Progenitor cell of endocrine pancreas (in vitro differentiated cells): ENCODE measurements around the gene MAGEH1. TPM values are rescaled to one million over a fixed set of nuclear protein-coding genes. Genes with fewer than 3 reads are reported as not detected.

Source experiments
- DNase-seq: peaks from one replicate; pipeline ENCODE4 v3.0.0; 2021; ENCODE audit warnings: low spot score; ENCODE audit not compliant: unreplicated experiment
- H3K27ac Mint-ChIP-seq: 2 replicates; pipeline ENCODE4 v1.8.0; 2021; ENCODE audit warnings: mild to moderate bottlenecking, moderate library complexity, mixed read lengths
- H3K27me3 Mint-ChIP-seq: 2 replicates; pipeline ENCODE4 v1.8.0; 2021; ENCODE audit warnings: mixed read lengths
- H3K36me3 Mint-ChIP-seq: 2 replicates; pipeline ENCODE4 v1.8.0; 2022; ENCODE audit warnings: mixed read lengths; ENCODE audit not compliant: insufficient read depth
- H3K4me1 Mint-ChIP-seq: 2 replicates; pipeline ENCODE4 v1.8.0; 2021; ENCODE audit warnings: low read depth, mixed read lengths
- H3K4me3 Mint-ChIP-seq: 2 replicates; pipeline ENCODE4 v1.8.0; 2021; ENCODE audit warnings: low read depth, mild to moderate bottlenecking, moderate library complexity, mixed read lengths
- H3K9me3 Mint-ChIP-seq: 2 replicates; pipeline ENCODE4 v1.8.0; 2021; ENCODE audit warnings: low read depth, mixed read lengths
- CTCF ChIP-seq: fragments of 200-600 bp; sonication (generic); IDR thresholded peaks from one replicate; pipeline ENCODE4 v1.5.0; 2021; ENCODE audit warnings: antibody characterized with exemption, mild to moderate bottlenecking; ENCODE audit not compliant: unreplicated experiment
- total RNA-seq: library from RNA; stranded (reverse); gene quantifications from 2 replicates; pipeline ENCODE4 v1.2.1, GENCODE V29; 2021

Gene MAGEH1
- total RNA-seq, 1 donor from 2014 or later, result 33.6 TPM

DNA sequence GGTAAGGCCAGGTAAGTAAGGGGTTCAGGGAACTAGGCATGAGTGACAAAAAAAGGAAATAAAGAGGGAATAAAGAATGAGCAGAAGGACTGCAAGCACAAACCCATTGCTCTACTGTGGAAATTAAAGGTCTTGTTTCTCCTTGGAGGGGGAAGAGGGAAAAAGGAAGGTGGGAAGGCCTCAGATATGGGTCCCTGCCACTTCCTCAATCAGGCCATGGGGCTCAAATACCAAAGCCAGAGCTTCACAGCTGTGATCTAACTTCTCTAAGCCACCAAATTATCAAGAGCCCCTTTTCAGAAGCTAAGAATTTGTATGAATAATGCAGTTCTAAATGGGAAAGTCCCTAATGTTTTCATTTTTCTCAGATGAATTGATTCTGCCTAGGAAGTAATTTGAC is 33.0 kb downstream of the MAGEH1 start:
- TF ChIP-seq CTCF, result no peak
- H3K9me3 Mint-ChIP-seq, result peaks cover 13% of the 10 kb centered on the region

GRCh38 chrX:55486736-55487135 is 34.8 kb downstream of the MAGEH1 start:
- DNase-seq, result no peak
- H3K27me3 Mint-ChIP-seq, result no peaks in the 10 kb centered on the region
- H3K4me3 Mint-ChIP-seq, result no peak overlapping the region
- peaks cover 13% of the 10 kb centered on the region for H3K9me3 Mint-ChIP-seq
- no peak for TF ChIP-seq CTCF
- no peaks in the 10 kb centered on the region for H3K4me1 Mint-ChIP-seq
- no peak overlapping the region for H3K27ac Mint-ChIP-seq
- H3K36me3 Mint-ChIP-seq, result peaks cover 2% of the 10 kb centered on the region

More for the DNA sequence above, 33.0 kb downstream of the MAGEH1 start:
- H3K4me1 Mint-ChIP-seq, result no peaks in the 10 kb centered on the region
- no peak overlapping the region for H3K27ac Mint-ChIP-seq
- no peak for DNase-seq
- H3K27me3 Mint-ChIP-seq, result no peaks in the 10 kb centered on the region
- H3K36me3 Mint-ChIP-seq, result peaks cover 2% of the 10 kb centered on the region
- no peak overlapping the region for H3K4me3 Mint-ChIP-seq

GRCh38 chrX:55487143-55487542 is 35.2 kb downstream of the MAGEH1 start:
- Mint-ChIP-seq H3K27ac (no peak overlapping the region), H3K27me3 (no peaks in the 10 kb centered on the region), H3K36me3 (peaks cover 2% of the 10 kb centered on the region), H3K4me1 (no peaks in the 10 kb centered on the region), H3K9me3 (peaks cover 9% of the 10 kb centered on the region), H3K4me3 (no peak overlapping the region)
- no peak for DNase-seq
- TF ChIP-seq CTCF, result no peak

DNA sequence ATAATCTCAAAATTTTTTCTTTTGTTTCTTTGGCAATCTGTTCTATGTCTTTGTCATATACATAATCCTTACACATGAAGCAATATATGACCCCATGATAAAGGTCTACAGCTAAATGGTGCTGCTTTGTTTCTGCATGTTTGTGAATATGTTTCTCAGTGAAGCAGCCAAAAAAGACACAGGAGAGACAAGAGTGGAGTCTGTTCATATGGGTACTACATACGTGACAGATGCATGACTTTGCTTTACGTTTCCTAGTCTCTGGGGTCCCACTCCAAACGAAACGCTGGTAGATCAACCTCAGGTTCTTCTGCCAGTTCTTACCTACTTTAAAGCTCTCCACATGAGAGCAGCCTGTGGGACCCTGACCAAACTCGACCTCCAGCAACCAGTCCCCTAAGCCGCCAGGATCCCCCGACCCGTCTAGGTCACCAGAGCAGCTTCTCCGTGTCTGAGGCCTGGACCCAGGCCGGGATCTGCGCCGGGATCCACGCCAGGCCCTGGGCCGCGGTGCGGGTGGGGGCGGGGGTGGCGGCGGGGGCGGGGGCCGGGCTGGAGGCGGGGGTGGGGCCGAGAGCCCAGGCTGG is 36.2 kb downstream of the MAGEH1 start:
- Mint-ChIP-seq H3K27ac (peak overlapping the region; percentile 87), H3K36me3 (peaks cover 2% of the 10 kb centered on the region), H3K4me1 (no peaks in the 10 kb centered on the region), H3K27me3 (no peaks in the 10 kb centered on the region), H3K9me3 (peaks cover 7% of the 10 kb centered on the region), H3K4me3 (peak overlapping the region; percentile 89)
- TF ChIP-seq CTCF, result no peak
- no peak for DNase-seq

DNA sequence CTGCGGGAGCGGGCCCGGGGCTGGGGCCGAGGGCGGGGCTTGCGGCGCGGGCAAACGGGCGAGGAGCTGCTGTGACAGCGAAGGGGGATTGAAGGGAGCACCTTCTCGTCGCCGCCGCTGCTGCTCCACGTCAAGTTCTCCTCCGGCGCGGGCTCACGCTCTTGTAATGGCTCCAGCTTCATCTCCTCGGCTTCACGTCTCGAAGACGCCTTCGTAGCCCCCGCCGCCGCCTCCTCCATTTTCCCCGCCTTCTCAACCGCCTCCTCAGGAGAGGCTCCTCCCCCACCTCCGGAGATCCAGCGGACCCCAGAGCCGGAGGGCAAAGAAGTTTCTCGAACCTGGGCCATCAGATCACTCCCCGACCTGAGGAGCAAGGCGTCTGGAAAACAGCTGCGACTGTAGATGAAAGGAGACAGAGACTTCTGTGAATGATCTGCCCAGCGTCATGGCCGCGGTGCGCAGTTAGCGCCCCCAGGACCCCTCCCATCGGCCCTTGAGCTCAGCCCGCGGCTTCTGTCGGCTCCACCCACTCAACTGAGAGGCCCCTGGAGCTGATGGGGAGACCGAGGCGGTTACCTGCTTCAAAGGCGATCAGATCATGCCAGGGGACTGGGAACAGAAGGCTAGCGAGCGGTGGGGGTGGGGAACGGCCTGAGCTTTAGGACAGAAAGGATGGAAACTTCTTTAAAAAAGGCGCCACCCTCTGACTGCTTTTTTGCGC is 36.8 kb downstream of the MAGEH1 start:
- H3K36me3 Mint-ChIP-seq, result peaks cover 2% of the 10 kb centered on the region
- peak overlapping the region; percentile 99 for H3K27ac Mint-ChIP-seq
- DNase-seq, result peak; percentile 21
- peak overlapping the region; percentile 89 for H3K4me3 Mint-ChIP-seq
- no peak for TF ChIP-seq CTCF
- H3K4me1 Mint-ChIP-seq, result no peaks in the 10 kb centered on the region
- no peaks in the 10 kb centered on the region for H3K27me3 Mint-ChIP-seq
- H3K9me3 Mint-ChIP-seq, result peaks cover 7% of the 10 kb centered on the region
